ENCODE measurements around the gene IL17D. TPM values are rescaled to one million over a fixed set of nuclear protein-coding genes. Genes with fewer than 3 reads are reported as not detected.

The IL17D gene
- total RNA-seq, 1 experiment from 2014 or later: 1.2 TPM

- H3K23ac ChIP-seq (ENCODE audit: insufficient read length, low read depth, low read length): no peak overlapping the region
- no peak overlapping the region for H4K8ac ChIP-seq (replicated peaks; ENCODE audit: insufficient read length, low read depth, low read length)
- H2AFZ ChIP-seq (ENCODE audit: low read length): no peak overlapping the region
- no peak overlapping the region for H3K18ac ChIP-seq (ENCODE audit: insufficient read length, low read depth, low read length)
- no peaks in the 10 kb centered on the region for H3K79me1 ChIP-seq (ENCODE audit: insufficient read depth, low read depth, low read length, poor library complexity, severe bottlenecking)
- no peak overlapping the region for H4K91ac ChIP-seq (ENCODE audit: insufficient read length, low read depth, low read length)
- no peak overlapping the region for H3K4ac ChIP-seq (ENCODE audit: low read depth, low read length)
- no peak overlapping the region for H2BK20ac ChIP-seq (ENCODE audit: low read depth, low read length, poor library complexity, severe bottlenecking)
- H3K4me2 ChIP-seq (ENCODE audit: insufficient read depth, insufficient read length, low read length): no peak overlapping the region
- H2BK120ac ChIP-seq (ENCODE audit: low read depth, low read length, poor library complexity, severe bottlenecking): no peak overlapping the region
- no peak overlapping the region for H3K9ac ChIP-seq (ENCODE audit: extremely low read depth, insufficient read length, low read length)
- H3K4me1 Mint-ChIP-seq: peaks cover 47 to 52% of the 10 kb centered on the region in 2 experiments
- H3K27me3 Mint-ChIP-seq (ENCODE audit: low read depth): no peaks in the 10 kb centered on the region
- no peak overlapping the region for H3K27ac Mint-ChIP-seq
- no peak overlapping the region for H4K5ac ChIP-seq (ENCODE audit: insufficient read length, low read depth, low read length)
- no peaks in the 10 kb centered on the region for H3K9me3 Mint-ChIP-seq
- no peak overlapping the region for H3K14ac ChIP-seq (ENCODE audit: insufficient read depth, low read length)
- H2BK5ac ChIP-seq (ENCODE audit: insufficient read length, low read length): no peak overlapping the region
- no peak overlapping the region for H3K27ac ChIP-seq (ENCODE audit: insufficient read length, low read depth, low read length)
- no peak overlapping the region for H2AK5ac ChIP-seq (ENCODE audit: insufficient read length, low read length)
- H2BK12ac ChIP-seq (ENCODE audit: insufficient read length, low read depth, low read length): no peak overlapping the region
- H3K36me3 Mint-ChIP-seq (ENCODE audit: insufficient read depth in 1 of 3, low read depth in 3 of 3): no peaks in the 10 kb centered on the region
- H3K79me2 ChIP-seq (ENCODE audit: insufficient read depth, low read length): no peaks in the 10 kb centered on the region
- TF ChIP-seq CTCF (conservative IDR thresholded peaks at IDR 0.05): no peak
- no peaks in the 10 kb centered on the region for H3K23me2 ChIP-seq (ENCODE audit: insufficient read length, low read depth, low read length, poor library complexity, severe bottlenecking)
- DNase-seq: no peak
- H3K27me3 ChIP-seq (ENCODE audit: insufficient read depth, low read length): no peaks in the 10 kb centered on the region
- no peak overlapping the region for H3K4me3 Mint-ChIP-seq
- no peak overlapping the region for H3T11ph ChIP-seq (ENCODE audit: low read length)
- H2BK15ac ChIP-seq (ENCODE audit: low read depth, low read length): no peak overlapping the region
- no peaks in the 10 kb centered on the region for H4K20me1 ChIP-seq (ENCODE audit: control insufficient read depth, insufficient read depth, insufficient read length)
- no peaks in the 10 kb centered on the region; the same call in 1 of the 2 replicates for H3K4me1 ChIP-seq (ENCODE audit: insufficient read depth, low read length)
- no peak overlapping the region for H3K56ac ChIP-seq (ENCODE audit: insufficient read length, low read depth, low read length)
- WGBS (ENCODE audit: extremely low coverage, insufficient read length, low lambda C conversion rate): no CpG with 5 or more reads among the region's 1 CpG
- H3K9me3 ChIP-seq (ENCODE audit: control insufficient read depth, low read depth, low read length): no peaks in the 10 kb centered on the region
These were observed 17.3 kb upstream of the IL17D start for GRCh38 chr13:20686167-20686566.

Data from H9 (cell line).